HG03442 (cell line): ENCODE measurements around the gene CLRN3.

Experiments used
- ATAC-seq: cut with Tn5 transposase; IDR thresholded peaks from one replicate; pipeline ENCODE4 v1.9.1; 2021; ENCODE audit warnings: mild to moderate bottlenecking, moderate library complexity; ENCODE audit not compliant: unreplicated experiment

Gene CLRN3

GRCh38 chr10:127850944-127851343 is 41.8 kb downstream of the CLRN3 start:
- no peak for ATAC-seq

DNA sequence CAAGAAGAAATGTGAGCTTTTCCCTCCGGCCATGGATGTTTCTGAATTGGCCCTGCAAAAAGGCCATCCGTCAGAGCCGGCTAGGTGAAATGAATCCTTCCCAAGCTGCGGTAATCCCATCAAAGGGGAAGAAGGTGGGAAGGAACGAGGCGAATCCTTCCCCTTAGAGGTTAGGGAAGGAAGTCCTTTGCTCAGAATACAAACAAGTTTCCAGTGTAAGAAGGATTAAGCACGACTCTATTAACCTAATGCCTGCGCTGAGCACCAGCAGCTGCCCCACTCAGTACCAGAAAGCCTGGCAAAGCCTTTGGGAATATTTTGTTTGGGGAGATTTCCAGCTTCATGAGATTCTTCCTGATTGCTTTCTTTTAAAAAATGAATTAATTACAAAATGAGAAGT is 42.8 kb downstream of the CLRN3 start:
- ATAC-seq = no peak

GRCh38 chr10:127849224-127849623 is 43.5 kb downstream of the CLRN3 start:
- no peak for ATAC-seq

- no peak for ATAC-seq
Measured at GRCh38 chr10:127848226-127848625, 44.5 kb downstream of the CLRN3 start.

DNA sequence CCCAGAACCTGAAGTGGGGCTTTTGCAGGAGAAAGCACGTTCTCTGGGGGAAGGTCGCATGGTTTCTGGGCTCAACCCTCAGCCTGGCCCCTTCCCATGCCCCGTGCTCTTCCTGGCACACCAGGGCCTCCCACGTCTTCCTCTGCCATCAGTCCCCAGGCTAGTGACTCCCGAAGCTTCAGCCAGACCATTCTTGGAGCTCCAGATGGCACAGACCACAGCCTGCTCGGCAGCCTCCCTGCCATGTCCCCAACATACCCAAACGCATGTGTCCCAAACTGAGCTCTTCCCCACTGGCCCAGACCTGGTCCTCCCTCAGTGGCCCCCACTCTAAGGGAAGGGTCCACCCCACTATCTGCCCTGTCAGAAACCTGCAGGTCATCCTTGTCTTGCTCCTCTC is 47.0 kb downstream of the CLRN3 start:
- ATAC-seq = no peak

DNA sequence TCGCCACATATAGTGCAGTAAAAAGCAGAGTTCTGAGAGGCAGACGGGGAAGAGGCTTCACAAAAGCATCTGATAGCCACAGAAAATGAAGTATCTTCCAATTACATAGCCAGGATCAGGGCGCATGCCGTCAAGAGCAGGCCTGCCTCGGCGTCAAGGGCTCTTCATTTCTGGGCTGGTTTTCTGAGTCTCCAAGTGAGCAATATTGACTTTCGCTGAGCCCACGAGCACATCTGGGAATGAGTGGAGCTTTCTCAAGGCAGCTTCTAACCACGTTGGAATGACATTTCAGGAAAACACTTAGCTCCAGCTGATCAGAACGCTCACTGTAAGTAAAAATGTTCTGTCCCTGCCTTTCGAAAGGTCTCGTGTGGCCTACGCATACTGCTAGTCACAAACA is 51.9 kb downstream of the CLRN3 start:
- ATAC-seq = no peak

DNA sequence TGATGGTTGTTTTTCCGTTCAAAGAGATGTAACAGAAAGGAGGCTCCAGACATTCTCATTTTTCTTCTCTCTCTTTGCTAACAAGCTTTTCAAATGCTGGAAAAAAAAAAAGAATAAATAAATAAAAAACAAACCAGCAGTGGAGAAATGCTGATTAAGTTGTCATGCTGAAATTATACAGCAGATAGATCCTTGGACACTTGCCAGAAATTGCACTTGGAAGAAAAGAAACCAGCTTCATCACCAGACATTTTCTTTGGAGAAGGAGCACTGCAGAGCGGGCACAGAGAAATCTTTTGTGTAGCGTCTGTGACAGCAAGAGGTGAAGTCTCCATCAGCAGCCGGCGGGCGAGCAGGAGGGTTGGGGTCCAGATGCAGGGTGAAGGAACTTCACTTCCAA is 55.8 kb downstream of the CLRN3 start:
- ATAC-seq = no peak

DNA sequence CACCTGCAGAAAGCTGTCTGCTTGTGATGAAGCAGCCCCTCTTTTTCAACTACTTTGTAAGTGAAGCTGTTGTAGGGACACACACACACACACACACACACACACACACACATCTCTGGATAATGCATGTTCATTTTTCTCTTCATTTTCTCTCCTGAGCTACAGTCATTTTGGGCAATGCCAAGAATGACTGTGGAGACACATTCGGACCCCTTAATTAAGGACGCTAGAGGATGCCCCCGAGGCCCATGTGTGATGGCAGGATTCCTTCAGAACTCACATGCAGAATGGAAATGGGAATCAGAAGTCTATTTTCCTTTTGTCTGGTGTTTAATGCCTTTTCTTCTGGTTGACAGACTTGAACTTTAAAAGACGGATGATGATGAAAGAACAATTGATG is 56.6 kb downstream of the CLRN3 start:
- ATAC-seq = no peak

DNA sequence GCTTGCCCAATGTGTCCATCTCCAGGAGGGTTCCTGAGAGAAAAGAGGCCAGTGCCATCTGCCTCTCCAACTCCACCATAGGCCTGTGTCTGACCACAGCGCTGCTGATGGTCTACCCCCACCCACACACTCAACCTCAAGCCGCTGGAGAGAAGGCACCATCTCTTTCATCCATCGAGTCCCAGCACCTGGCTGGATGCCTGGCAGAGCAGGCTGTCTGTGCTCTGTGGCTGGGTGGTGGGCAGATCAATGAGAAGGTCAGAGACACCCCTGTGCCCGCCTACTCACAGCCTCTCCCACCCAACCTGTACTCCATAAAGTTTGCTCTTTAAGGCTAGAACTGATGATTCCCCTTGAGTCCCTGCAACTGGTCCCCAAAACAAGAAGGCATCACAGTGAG is 58.0 kb downstream of the CLRN3 start:
- ATAC-seq = no peak

- ATAC-seq = no peak
Measured at GRCh38 chr10:127834221-127834620, 58.5 kb downstream of the CLRN3 start.

GRCh38 chr10:127833804-127834203 is 58.9 kb downstream of the CLRN3 start:
- ATAC-seq = no peak

GRCh38 chr10:127832501-127832900 is 60.2 kb downstream of the CLRN3 start:
- no peak for ATAC-seq

- no peak for ATAC-seq
Measured at GRCh38 chr10:127830414-127830813, 62.3 kb downstream of the CLRN3 start.
